Body of pancreas (tissue), 4 donors: ENCODE data around the gene GUSB. TPM values are rescaled to one million over a fixed set of nuclear protein-coding genes. Genes with fewer than 3 reads are reported as not detected.

Experiments used
- ATAC-seq: fragments of 150-250 bp; one replicate; pipeline ENCODE4 v1.9.1; 2016
- DNase-seq, 4 donors: peaks; one replicate each; pipeline ENCODE4 v3.0.0-alpha.2; 2019
- H3K27ac ChIP-seq, 4 donors: fragments of 200-600 bp; sonication (generic); 1 replicate in 3 of 4; 2 replicates in 1 of 4; pipeline versions ENCODE4 v1.5.1 to v1.6.1; 2016 to 2019; ENCODE audit warnings: mild to moderate bottlenecking in 1 of 4, mixed read lengths in 1 of 4, moderate library complexity in 1 of 4
- H3K27me3 ChIP-seq, 2 donors: fragments of 200-600 bp; sonication (generic); one replicate each; pipeline ENCODE4 v1.6.0; 2016; ENCODE audit warnings: mild to moderate bottlenecking in 1 of 2
- H3K36me3 ChIP-seq, 2 donors: fragments of 200-600 bp; sonication (generic); replicated peaks in 1 of 2; 2 replicates each; pipeline ENCODE4 v1.5.1; 2016; ENCODE audit warnings: low read depth in 2 of 2; ENCODE audit not compliant: insufficient read depth in 1 of 2
- H3K4me1 ChIP-seq: fragments of 200-600 bp; sonication (generic); one replicate; pipeline ENCODE4 v1.6.0; 2016
- H3K4me3 ChIP-seq, 2 donors: fragments of 200-600 bp; sonication (generic); 1 replicate in 1 of 2; 2 replicates in 1 of 2; pipeline ENCODE4 v1.5.1; 2016 to 2019
- H3K9me3 ChIP-seq, 3 donors: fragments of 200-600 bp; sonication (generic); 1 replicate in 2 of 3; 2 replicates in 1 of 3; pipeline ENCODE4 v1.5.1; 2016
- CTCF ChIP-seq, 7 experiments: fragments of 450-650 bp in 4 of 7; fragments of 200-600 bp in 3 of 7; sonication (generic) in 3 of 7; IDR thresholded peaks; one replicate each; pipeline ENCODE4 v1.5.1; 2016 to 2019; ENCODE audit warnings: antibody characterized with exemption in 7 of 7
- POLR2A ChIP-seq, 3 donors: fragments of 450-650 bp; IDR thresholded peaks; one replicate each; pipeline ENCODE4 v1.6.1; 2016; ENCODE audit warnings: antibody characterized with exemption in 3 of 3, mild to moderate bottlenecking in 2 of 3
- WGBS, 2 donors: methylation state at CpG; one replicate each; pipeline ENCODE4 v1.1.5; 2017; 5-methylcytosine and 5-hydroxymethylcytosine counted together
- intact Hi-C: fragments of 100-400 bp; cut with DNase I; formaldehyde crosslinking; loops from one replicate; pipeline ENCODE4 v1.15.1; 2023
- total RNA-seq, 2 donors: library from RNA; depleted of rRNA; stranded (reverse); fragments of >200 nt; gene quantifications; one replicate each; pipeline ENCODE4 v1.1.0, GENCODE V29; 2016

GUSB gene
- total RNA-seq, 2 donors from 2014 or later: 27.0 to 50.8 TPM

- no peak for ATAC-seq
- intact Hi-C loops: no loop called here
- no peak overlapping the region for H3K27ac ChIP-seq
Measured at GRCh38 chr7:65978891-65979582, 3.0 kb downstream of the GUSB start.

GRCh38 chr7:65976659-65977196 is 5.3 kb downstream of the GUSB start:
- TF ChIP-seq POLR2A (IDR thresholded peaks at IDR 0.05) (no peak), CTCF (IDR thresholded peaks at IDR 0.05) (no peak)
- no peak for ATAC-seq
- DNase-seq: no peak

More at GRCh38 chr7:65978891-65979582, 3.0 kb downstream of the GUSB start:
- no peak overlapping the region for H3K4me3 ChIP-seq
- peaks cover 0 to 4% of the 10 kb centered on the region in 2 donors for H3K36me3 ChIP-seq
- no peaks in the 10 kb centered on the region for H3K9me3 ChIP-seq
- TF ChIP-seq CTCF (IDR thresholded peaks at IDR 0.05) (no peak), POLR2A (IDR thresholded peaks at IDR 0.05) (no peak)
- no peak for DNase-seq
- no peaks in the 10 kb centered on the region for H3K27me3 ChIP-seq
- H3K4me1 ChIP-seq: peaks cover 16% of the 10 kb centered on the region
- 93 to 95% methylated on average over 17 to 18 of the region's 18 CpGs for WGBS, 2 donors

GRCh38 chr7:65975814-65976445 is 6.1 kb downstream of the GUSB start:
- 96 to 98% methylated on average over 11 of the region's 11 CpGs for WGBS, 2 donors
- intact Hi-C loops: no loop called here
- peaks cover 0 to 9% of the 10 kb centered on the region in 2 donors for H3K36me3 ChIP-seq

More at GRCh38 chr7:65976659-65977196, 5.3 kb downstream of the GUSB start:
- no peaks in the 10 kb centered on the region for H3K27me3 ChIP-seq
- intact Hi-C loops: no loop called here
- no peak overlapping the region for H3K4me3 ChIP-seq
- H3K27ac ChIP-seq: no peak overlapping the region
- WGBS, 2 donors: 97 to 98% methylated on average over 16 of the region's 16 CpGs
- H3K36me3 ChIP-seq: peaks cover 0 to 9% of the 10 kb centered on the region in 2 donors
- no peaks in the 10 kb centered on the region for H3K9me3 ChIP-seq
- H3K4me1 ChIP-seq: peaks cover 13% of the 10 kb centered on the region

GRCh38 chr7:65974876-65975275 is 7.1 kb downstream of the GUSB start:
- intact Hi-C loops: no loop called here
- 80 to 93% methylated on average over 2 to 9 of the region's 9 CpGs for WGBS, 2 donors
- Histone ChIP-seq H3K4me1 (no peaks in the 10 kb centered on the region), H3K4me3 (no peak overlapping the region), H3K27ac (no peak overlapping the region), H3K9me3 (no peaks in the 10 kb centered on the region), H3K27me3 (no peaks in the 10 kb centered on the region), H3K36me3 (peaks cover 0 to 13% of the 10 kb centered on the region in 2 donors)
- TF ChIP-seq POLR2A (IDR thresholded peaks at IDR 0.05): no peak
- no peak for TF ChIP-seq CTCF (IDR thresholded peaks at IDR 0.05)
- no peak for ATAC-seq
- no peak for DNase-seq

More at GRCh38 chr7:65975814-65976445, 6.1 kb downstream of the GUSB start:
- ATAC-seq (no peak), DNase-seq (no peak)
- no peak overlapping the region for H3K4me3 ChIP-seq
- no peaks in the 10 kb centered on the region for H3K27me3 ChIP-seq
- no peaks in the 10 kb centered on the region for H3K9me3 ChIP-seq
- no peak overlapping the region for H3K27ac ChIP-seq
- TF ChIP-seq CTCF (IDR thresholded peaks at IDR 0.05) (no peak), POLR2A (IDR thresholded peaks at IDR 0.05) (no peak)
- peaks cover 8% of the 10 kb centered on the region for H3K4me1 ChIP-seq
